Measurements from ENCODE around the gene AIFM2.
"Not testable (repeated sequence)": the region's sequence is repeated elsewhere in the genome, so short reads cannot be mapped to it uniquely, and the experiment has no call there.

Gene AIFM2

DNA sequence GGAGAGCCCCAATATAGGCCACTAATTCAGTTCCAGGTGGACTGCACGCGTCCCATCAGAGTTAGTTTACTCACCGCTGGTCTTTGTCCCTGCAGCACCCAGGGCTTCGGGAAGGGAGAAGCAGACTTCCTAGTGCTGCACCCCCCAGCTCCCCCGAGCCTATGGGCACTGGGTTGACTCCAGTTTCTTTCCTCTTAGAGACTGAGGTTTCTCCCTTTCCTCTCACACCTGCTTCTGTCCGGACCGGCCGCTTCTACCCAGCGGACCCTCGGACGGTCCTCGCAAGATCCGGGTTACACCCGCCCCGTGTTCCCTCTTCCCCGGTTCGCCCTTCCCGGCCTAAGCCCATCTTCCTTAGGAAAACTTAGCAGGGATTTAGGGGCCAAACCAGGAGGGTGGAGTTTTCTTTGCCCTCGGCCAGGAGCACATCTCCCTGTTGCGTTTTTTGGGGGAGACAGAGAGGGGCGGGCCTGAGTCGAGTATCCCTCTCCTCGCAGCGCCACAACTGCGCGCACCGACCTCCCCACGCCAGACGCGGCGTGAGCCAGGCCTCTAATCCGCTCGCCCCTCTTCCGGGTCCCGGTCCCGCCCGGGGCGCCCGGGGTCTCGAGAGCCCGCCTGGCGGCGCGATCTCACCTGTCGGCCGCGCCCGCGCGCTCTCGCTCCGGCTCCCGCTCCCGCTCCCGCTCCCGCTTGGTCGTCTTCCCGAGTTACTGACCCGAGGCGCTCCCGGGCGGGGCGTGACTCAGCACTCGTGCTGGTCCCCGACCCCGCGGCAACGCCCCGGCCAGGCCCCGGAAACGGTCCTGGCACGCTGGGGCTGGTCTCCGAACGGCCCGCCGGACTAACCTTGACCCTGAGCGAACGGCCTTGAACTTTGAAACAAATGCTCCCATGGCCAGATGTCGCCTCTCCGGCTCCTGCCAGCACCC is at the start of gene AIFM2:
Gene AIFM2 (minus strand): TSS at position 728 of the 932 bp plus-strand sequence. CDS start 8,741 bp downstream, outside the sequence.
- DNase-seq (ENCODE audit: low read depth, low spot score) = no peak

DNA sequence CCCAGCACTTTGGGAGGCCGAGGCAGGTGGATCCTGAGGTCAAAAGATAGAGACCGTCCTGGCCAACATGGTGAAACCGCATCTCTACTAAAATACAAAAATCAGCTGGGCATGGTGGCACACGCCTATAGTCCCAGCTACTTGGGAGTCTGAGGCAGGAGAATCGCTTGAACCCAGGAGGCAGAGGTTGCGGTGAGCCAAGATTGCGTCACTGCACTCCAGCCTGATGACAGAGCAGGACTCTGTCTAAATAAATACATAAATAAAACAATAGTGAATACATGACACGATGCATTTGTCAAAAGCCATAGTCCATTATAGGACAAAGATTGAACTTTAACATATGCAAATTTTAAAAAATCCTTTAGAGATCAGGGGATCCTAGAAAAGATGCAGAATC is 46.6 kb upstream of the AIFM2 start:
- not testable (repeated sequence) for DNase-seq (ENCODE audit: low read depth, low spot score)

- DNase-seq (ENCODE audit: low read depth, low spot score) = no peak
These were observed 45.6 kb upstream of the AIFM2 start for GRCh38 chr10:70178139-70178725.

DNA sequence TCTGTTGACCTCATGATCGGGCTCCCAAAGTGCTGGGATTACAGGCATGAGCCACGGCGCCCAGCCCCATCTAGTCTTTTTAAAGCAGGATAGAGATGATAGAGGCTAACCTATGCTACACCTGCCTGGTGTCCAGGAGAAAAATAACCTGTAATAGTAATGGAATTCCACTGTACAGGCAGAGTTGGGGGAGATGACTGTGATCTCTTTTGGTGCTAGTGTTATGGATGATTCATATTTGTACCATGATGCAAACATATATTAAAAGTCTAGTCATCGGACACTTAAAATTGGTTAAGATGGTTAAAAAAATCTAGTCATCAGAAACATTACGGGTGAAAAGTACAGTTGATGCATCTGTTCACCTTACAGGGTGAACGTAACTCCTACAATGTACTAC is 43.8 kb upstream of the AIFM2 start:
- no peak for DNase-seq (ENCODE audit: low read depth, low spot score)

DNA sequence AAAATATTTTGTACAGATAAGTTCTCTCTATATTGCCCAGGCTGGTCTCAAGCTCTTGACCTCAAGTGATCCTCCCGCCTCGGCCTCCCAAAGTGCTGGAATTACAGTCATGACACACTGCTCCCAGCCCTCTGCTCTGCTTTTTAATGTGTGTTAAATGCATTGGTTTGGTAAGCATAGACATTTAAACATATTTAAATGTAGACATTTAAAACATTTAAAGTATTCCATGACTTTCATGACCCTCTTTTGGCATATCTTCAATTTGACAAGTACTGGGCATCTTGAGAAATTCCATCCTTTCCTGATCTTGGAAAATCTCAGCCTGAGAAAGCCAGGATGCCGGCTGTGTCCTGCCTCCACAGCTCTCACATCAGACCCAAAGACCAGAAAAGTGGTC is 42.9 kb upstream of the AIFM2 start:
- no peak for DNase-seq (ENCODE audit: low read depth, low spot score)

GRCh38 chr10:70174058-70174741 is 41.6 kb upstream of the AIFM2 start:
- no peak for DNase-seq (ENCODE audit: low read depth, low spot score)

DNA sequence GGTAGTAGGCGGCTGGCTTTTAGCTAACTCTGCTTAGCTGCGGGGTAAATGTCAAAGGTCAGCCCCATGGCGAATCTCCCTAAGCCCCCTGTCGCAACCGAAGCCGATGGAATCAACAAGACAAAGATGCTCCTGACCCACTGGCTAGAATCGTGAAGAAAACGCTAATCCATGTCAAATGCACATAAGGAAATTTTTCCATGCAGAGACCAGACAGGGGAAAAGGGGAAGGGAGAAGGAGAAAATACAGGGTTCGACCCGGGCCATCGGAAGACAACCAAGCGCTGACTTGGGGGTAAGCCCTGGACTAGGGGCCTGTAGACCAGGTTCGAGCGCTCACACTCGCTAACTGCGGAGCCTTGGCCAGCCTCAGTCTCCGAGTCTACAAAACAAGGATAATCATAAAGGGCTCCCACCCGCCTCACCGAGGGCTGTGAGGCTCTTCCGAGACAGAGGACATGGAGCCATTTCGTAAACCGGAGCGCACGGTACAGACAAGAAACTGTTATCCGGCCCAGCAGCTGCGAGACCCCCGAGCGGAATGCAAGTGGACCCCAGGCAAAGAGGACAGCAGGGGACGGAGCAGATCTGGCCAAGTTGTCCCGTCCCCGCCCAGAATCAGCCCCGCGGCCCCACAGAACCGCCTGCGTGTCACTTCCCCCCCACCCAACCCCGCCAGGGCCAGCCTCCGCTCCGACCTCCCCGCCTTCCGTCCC is 37.2 kb upstream of the AIFM2 start:
- DNase-seq (ENCODE audit: low read depth, low spot score) = no peak

GRCh38 chr10:70169011-70169410 is 36.4 kb upstream of the AIFM2 start:
- DNase-seq (ENCODE audit: low read depth, low spot score) = no peak

DNA sequence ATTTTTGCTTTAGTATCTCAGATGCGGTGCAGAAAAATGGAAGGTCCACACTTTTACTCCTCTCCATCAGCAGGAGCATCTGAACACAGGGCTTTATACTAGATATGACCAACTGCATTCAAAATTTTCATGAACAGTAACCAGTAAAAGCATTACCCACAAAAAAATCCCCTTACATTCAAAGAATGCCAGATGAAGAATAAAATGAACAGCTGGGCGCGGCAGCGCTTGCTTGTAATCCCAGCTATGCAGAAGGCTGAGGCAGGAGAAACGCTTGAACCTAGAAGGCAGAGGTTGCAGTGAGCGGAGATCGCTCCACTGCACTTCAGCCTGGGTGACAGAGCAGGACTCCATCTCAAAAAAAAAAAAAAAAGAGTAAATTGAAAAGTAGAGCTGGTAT is 34.6 kb upstream of the AIFM2 start:
- DNase-seq (ENCODE audit: low read depth, low spot score) = no peak

- no peak for DNase-seq (ENCODE audit: low read depth, low spot score)
These were observed 33.8 kb upstream of the AIFM2 start for GRCh38 chr10:70166394-70166793.

DNA sequence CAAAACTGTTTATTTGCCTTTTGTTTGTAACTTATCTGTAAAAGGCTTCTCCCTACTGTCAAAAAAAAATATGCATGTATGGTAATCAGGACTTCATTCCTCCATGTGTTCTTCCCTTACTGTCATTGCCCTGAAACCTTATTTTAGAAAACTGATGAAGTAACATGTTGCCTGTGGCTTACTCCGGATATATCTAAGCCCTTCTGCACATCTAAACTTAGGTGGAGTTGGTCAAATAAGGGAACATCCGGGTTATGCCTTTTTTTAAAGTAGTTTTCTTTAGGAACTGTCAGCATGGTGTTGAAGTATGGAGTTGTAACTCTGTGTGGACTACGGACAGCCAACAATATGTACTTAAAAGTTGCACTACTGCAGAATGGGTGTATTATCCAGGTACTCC is 31.5 kb upstream of the AIFM2 start:
- no peak for DNase-seq (ENCODE audit: low read depth, low spot score)

GRCh38 chr10:70163448-70163847 is 30.8 kb upstream of the AIFM2 start:
- DNase-seq (ENCODE audit: low read depth, low spot score) = no peak

GRCh38 chr10:70162892-70163201 is 30.2 kb upstream of the AIFM2 start:
- no peak for DNase-seq (ENCODE audit: low read depth, low spot score)

DNA sequence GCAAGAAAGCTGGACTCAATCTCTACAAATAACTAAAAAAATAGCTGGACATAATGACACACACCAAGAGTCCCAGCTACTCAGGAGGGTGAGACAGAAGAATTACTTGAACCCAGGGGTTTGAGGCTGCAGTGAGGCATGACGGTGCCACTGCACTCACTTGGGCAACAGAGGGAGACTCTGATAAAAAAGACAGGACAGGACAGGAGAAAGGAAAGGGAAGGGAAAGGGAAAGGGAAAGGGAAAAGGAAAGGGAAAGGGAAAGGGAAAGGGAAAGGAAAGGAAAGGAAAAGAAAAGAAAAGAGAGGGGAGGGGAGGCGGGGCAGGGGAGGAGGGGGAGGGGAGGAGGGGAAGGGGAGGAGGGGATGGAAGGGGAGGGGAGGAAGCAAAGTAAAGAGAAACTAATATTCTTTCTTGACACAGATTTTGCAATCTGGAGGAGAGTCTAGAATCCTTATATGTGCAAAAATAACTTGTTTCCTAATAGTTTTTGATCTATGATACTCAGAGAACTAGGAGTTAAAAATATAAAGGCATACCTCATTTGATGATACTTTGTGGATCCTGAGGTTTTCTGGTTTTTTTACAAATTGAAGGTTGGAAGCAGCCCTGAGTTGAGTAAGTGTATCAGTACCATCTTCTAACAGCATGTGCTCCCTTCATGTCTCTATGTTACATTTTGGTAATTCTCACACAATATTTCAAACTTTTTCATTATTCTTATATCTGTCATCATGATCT is 29.7 kb upstream of the AIFM2 start:
- DNase-seq (ENCODE audit: low read depth, low spot score) = no peak

DNA sequence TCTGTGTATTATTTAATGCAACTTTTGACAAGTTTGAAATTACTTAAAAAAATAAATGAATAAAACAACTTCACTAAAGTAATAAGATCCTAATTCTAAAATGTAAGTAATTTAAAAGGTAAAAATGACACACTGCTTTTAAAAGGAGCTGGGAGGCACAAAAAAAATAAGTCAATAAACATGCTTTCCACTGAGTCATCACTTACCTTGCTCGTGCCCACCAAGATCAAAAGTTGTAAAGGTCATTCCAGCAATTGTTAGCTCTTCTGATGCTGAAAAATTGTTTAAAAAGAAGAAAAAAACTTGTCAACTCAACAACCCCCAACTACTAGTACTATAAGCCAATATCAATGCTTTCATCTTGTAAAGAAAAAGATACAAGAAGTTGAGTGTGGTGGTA is 28.2 kb upstream of the AIFM2 start:
- no peak for DNase-seq (ENCODE audit: low read depth, low spot score)

- not testable (repeated sequence) for DNase-seq (ENCODE audit: low read depth, low spot score)
These were observed 26.7 kb upstream of the AIFM2 start for GRCh38 chr10:70159366-70159765.

DNA sequence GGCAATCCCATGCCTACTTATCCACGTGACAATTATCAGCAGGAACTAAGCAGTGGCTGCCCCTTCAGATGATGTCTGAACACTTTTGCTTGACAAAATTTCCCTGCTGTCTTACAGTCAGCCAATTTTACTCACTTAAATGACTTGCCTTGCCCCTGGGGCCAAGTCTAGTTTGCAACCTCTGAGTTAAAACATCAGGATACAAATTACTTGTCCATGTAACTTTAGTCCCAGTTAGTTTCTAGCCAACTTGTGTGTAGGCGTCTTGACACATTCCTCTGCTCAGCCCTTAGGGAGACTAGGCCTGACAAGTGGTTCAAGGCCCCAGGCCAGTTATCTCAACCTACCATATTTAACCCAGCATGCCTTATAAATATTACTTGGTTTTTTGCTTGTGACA is 25.5 kb upstream of the AIFM2 start:
- no peak for DNase-seq (ENCODE audit: low read depth, low spot score)

GRCh38 chr10:70155255-70155838 is 22.7 kb upstream of the AIFM2 start:
- no peak for DNase-seq (ENCODE audit: low read depth, low spot score)

- DNase-seq (ENCODE audit: low read depth, low spot score) = no peak
These were observed 15.9 kb upstream of the AIFM2 start for GRCh38 chr10:70148516-70148915.

GRCh38 chr10:70147259-70147625 is 14.6 kb upstream of the AIFM2 start:
- no peak for DNase-seq (ENCODE audit: low read depth, low spot score)

Data from smooth muscle cell of the brain vasculature (primary cell).